GM19452 (cell line): ENCODE data around the gene CAMK2N2.

ENCODE experiments used
- ATAC-seq: cut with Tn5 transposase; IDR thresholded peaks from one replicate; pipeline ENCODE4 v1.9.1; 2021; ENCODE audit not compliant: unreplicated experiment

CAMK2N2 gene

GRCh38 chr3:184240384-184241140 lies 20.8 kb downstream of the CAMK2N2 start:
- no peak for ATAC-seq

GRCh38 chr3:184239708-184240107 lies 21.6 kb downstream of the CAMK2N2 start:
- no peak for ATAC-seq

- ATAC-seq, result no peak
These were observed 22.1 kb downstream of the CAMK2N2 start for GRCh38 chr3:184239221-184239620.

GRCh38 chr3:184238246-184238818 lies 23.0 kb downstream of the CAMK2N2 start:
- ATAC-seq, result no peak

- ATAC-seq, result no peak
These were observed 23.5 kb downstream of the CAMK2N2 start for GRCh38 chr3:184237807-184238206.

- no peak for ATAC-seq
These were observed 24.1 kb downstream of the CAMK2N2 start for GRCh38 chr3:184237211-184237610.

- ATAC-seq, result no peak
These were observed 24.7 kb downstream of the CAMK2N2 start for GRCh38 chr3:184236636-184237035.

- ATAC-seq, result no peak
These were observed 25.3 kb downstream of the CAMK2N2 start for GRCh38 chr3:184236033-184236410.

- ATAC-seq, result no peak
These were observed 25.8 kb downstream of the CAMK2N2 start for GRCh38 chr3:184235381-184236032.

- no peak for ATAC-seq
These were observed 26.5 kb downstream of the CAMK2N2 start for GRCh38 chr3:184234671-184235380.

GRCh38 chr3:184234224-184234623 lies 27.1 kb downstream of the CAMK2N2 start:
- no peak for ATAC-seq

GRCh38 chr3:184233127-184233843 lies 28.1 kb downstream of the CAMK2N2 start:
- no peak for ATAC-seq

GRCh38 chr3:184231671-184232070 lies 29.7 kb downstream of the CAMK2N2 start:
- no peak for ATAC-seq

GRCh38 chr3:184230603-184231528 lies 30.5 kb downstream of the CAMK2N2 start:
- ATAC-seq, result no peak

GRCh38 chr3:184230081-184230602 lies 31.2 kb downstream of the CAMK2N2 start:
- no peak for ATAC-seq

- peak; percentile 74 for ATAC-seq
These were observed 31.8 kb downstream of the CAMK2N2 start, which contains the start of gene VWA5B2 for GRCh38 chr3:184229394-184230080. Gene VWA5B2, plus strand, starts transcription at chr3:184229585. Its CDS starts 944 bp downstream, at chr3:184230529.

- no peak for ATAC-seq
These were observed 32.8 kb downstream of the CAMK2N2 start for GRCh38 chr3:184228376-184229137.

- ATAC-seq, result no peak
These were observed 33.8 kb downstream of the CAMK2N2 start for GRCh38 chr3:184227481-184227935.
